IMR-90 (cell line): ENCODE measurements around the gene HNF1B. TPM values are rescaled to one million over a fixed set of nuclear protein-coding genes. Genes with fewer than 3 reads are reported as not detected.

Experiments used
- ATAC-seq: fragments of 200-7000 bp; cut with Tn5 transposase; 2 replicates; pipeline ENCODE4 v1.9.1; 2020; ENCODE audit warnings: low read depth, mild to moderate bottlenecking, moderate library complexity
- BruUV-seq: library from RNA; stranded (reverse); fragments of 400-500 nt; replicated peaks from 2 replicates; lab custom pipeline; 2021; lab: Mats Ljungman, UMichigan
- CTCF ChIA-PET: fragments of 300-600 bp; formaldehyde crosslinking; extraction: SDS; loops from one replicate; lab custom pipeline; 2021; ENCODE audit warnings: antibody characterized with exemption; lab: Yijun Ruan, JAX
- POLR2A ChIA-PET: fragments of 300-600 bp; sonication (Branson Sonifier 250); formaldehyde crosslinking; loops from one replicate; lab custom pipeline; 2022; ENCODE audit warnings: antibody characterized with exemption; ENCODE audit not compliant: unreplicated experiment; lab: Charles Lee
- DNase-seq: peaks from one replicate; pipeline ENCODE4 v3.0.0; 2013
- H2AFZ ChIP-seq: replicated peaks from 2 replicates; pipeline ENCODE3; 2013; ENCODE audit warnings: low read length, mild to moderate bottlenecking; ENCODE audit not compliant: poor library complexity
- H2AK5ac ChIP-seq: 2 replicates; pipeline ENCODE4 v1.6.1; 2013; ENCODE audit warnings: low read depth, low read length, inconsistent platforms
- H2AK9ac ChIP-seq: replicated peaks from 2 replicates; pipeline ENCODE3; 2013; ENCODE audit warnings: mild to moderate bottlenecking, low read depth, low read length, moderate library complexity; ENCODE audit not compliant: poor library complexity
- H2BK120ac ChIP-seq: 2 replicates; pipeline ENCODE4 v1.6.1; 2013; ENCODE audit warnings: low read depth, low read length, inconsistent platforms
- H2BK15ac ChIP-seq: 3 replicates; pipeline ENCODE4 v1.6.1; 2013; ENCODE audit warnings: low read depth, low read length, inconsistent platforms
- H2BK20ac ChIP-seq: 2 replicates; pipeline ENCODE4 v1.6.1; 2013; ENCODE audit warnings: low read depth, mild to moderate bottlenecking, inconsistent platforms, low read length, moderate library complexity
- H2BK5ac ChIP-seq: 2 replicates; pipeline ENCODE4 v1.6.1; 2013; ENCODE audit warnings: mild to moderate bottlenecking, low read depth, low read length, inconsistent platforms; ENCODE audit not compliant: poor library complexity, severe bottlenecking
- H3K14ac ChIP-seq: replicated peaks from 2 replicates; pipeline ENCODE4 v1.6.1; 2013; ENCODE audit warnings: low read depth, low read length, inconsistent platforms
- H3K18ac ChIP-seq: 2 replicates; pipeline ENCODE4 v1.6.1; 2013; ENCODE audit warnings: low read depth, low read length, control low read depth
- H3K23ac ChIP-seq: 2 replicates; pipeline ENCODE4 v1.6.1; 2013; ENCODE audit warnings: low read depth, low read length, inconsistent platforms
- H3K27ac ChIP-seq: 2 replicates; pipeline ENCODE4 v1.5.1; 2013; ENCODE audit warnings: mild to moderate bottlenecking, control low read depth, low read length; ENCODE audit not compliant: insufficient read depth
- H3K27me3 ChIP-seq: 2 replicates; pipeline ENCODE4 v1.6.1; 2013; ENCODE audit warnings: low read length; ENCODE audit not compliant: control insufficient read depth, insufficient read depth
- H3K36me3 ChIP-seq: 2 replicates; pipeline ENCODE4 v1.6.1; 2013; ENCODE audit warnings: low read length, mixed read lengths; ENCODE audit not compliant: control insufficient read depth, insufficient read depth
- H3K4ac ChIP-seq: 2 replicates; pipeline ENCODE4 v1.6.1; 2013; ENCODE audit warnings: low read depth, low read length, inconsistent platforms
- H3K4me1 ChIP-seq: 2 replicates; pipeline ENCODE4 v1.6.1; 2013; ENCODE audit warnings: low read length, mixed read lengths; ENCODE audit not compliant: control insufficient read depth, insufficient read depth
- H3K4me2 ChIP-seq: 2 replicates; pipeline ENCODE4 v1.6.1; 2013; ENCODE audit warnings: low read depth, mild to moderate bottlenecking, control low read depth, low read length, moderate library complexity
- H3K4me3 ChIP-seq: 2 replicates; pipeline ENCODE4 v1.5.1; 2013; ENCODE audit warnings: low read depth, mild to moderate bottlenecking, control low read depth, low read length, moderate library complexity; ENCODE audit not compliant: insufficient read depth
- H3K56ac ChIP-seq: 2 replicates; pipeline ENCODE4 v1.6.1; 2013; ENCODE audit warnings: low read length, inconsistent platforms; ENCODE audit not compliant: insufficient read depth; ENCODE audit errors: extremely low read depth
- H3K79me1 ChIP-seq, 2 experiments: 2 replicates each; pipeline ENCODE4 v1.6.1; 2013; ENCODE audit warnings: low read length in 2 of 2, inconsistent platforms in 1 of 2, low read depth in 1 of 2
- H3K9ac ChIP-seq: 2 replicates; pipeline ENCODE4 v1.6.1; 2013; ENCODE audit warnings: low read depth, low read length, control low read depth
- H3K9me1 ChIP-seq: 2 replicates; pipeline ENCODE4 v1.6.1; 2013; ENCODE audit warnings: low read length, inconsistent platforms; ENCODE audit not compliant: insufficient read depth
- H3K9me3 ChIP-seq: 2 replicates; pipeline ENCODE4 v1.6.1; 2013; ENCODE audit warnings: low read length; ENCODE audit not compliant: control insufficient read depth, insufficient read depth
- H4K20me1 ChIP-seq: 2 replicates; pipeline ENCODE4 v1.6.1; 2013; ENCODE audit warnings: low read length, inconsistent platforms; ENCODE audit not compliant: insufficient read depth
- H4K5ac ChIP-seq: 2 replicates; pipeline ENCODE4 v1.6.1; 2013; ENCODE audit warnings: mild to moderate bottlenecking, low read depth, low read length, control low read depth
- H4K8ac ChIP-seq, 2 experiments: 2 replicates each; pipeline ENCODE4 v1.6.1; 2013; ENCODE audit warnings: low read depth in 2 of 2, low read length in 2 of 2, control low read depth in 1 of 2, inconsistent platforms in 1 of 2
- H4K91ac ChIP-seq: 2 replicates; pipeline ENCODE4 v1.6.1; 2013; ENCODE audit warnings: low read depth, low read length, inconsistent platforms; ENCODE audit not compliant: insufficient read depth
- BHLHE40 ChIP-seq: fragments of 150-350 bp; IDR thresholded peaks from 2 replicates; pipeline ENCODE4 v1.6.1; 2016; ENCODE audit warnings: mild to moderate bottlenecking, low read depth, low read length
- CEBPB ChIP-seq: IDR thresholded peaks from 2 replicates; pipeline ENCODE4 v1.6.1; 2012; ENCODE audit warnings: low read depth, low read length, improper control_type of control experiment
- CHD1 ChIP-seq: IDR thresholded peaks from 2 replicates; pipeline ENCODE4 v1.6.1; 2012; ENCODE audit warnings: low read depth, low read length, improper control_type of control experiment
- ELK1 ChIP-seq: fragments of 150-350 bp; IDR thresholded peaks from 2 replicates; pipeline ENCODE4 v1.6.1; 2016; ENCODE audit warnings: low read depth, mild to moderate bottlenecking, low read length, moderate library complexity, borderline replicate concordance
- FOS ChIP-seq: fragments of 150-350 bp; IDR thresholded peaks from 2 replicates; pipeline ENCODE4 v1.6.1; 2016; ENCODE audit warnings: low read depth, low read length
- MAFK ChIP-seq: IDR thresholded peaks from 2 replicates; pipeline ENCODE4 v1.6.1; 2012; ENCODE audit warnings: low read depth, low read length, improper control_type of control experiment
- MAZ ChIP-seq: IDR thresholded peaks from 2 replicates; pipeline ENCODE4 v1.6.1; 2012; ENCODE audit warnings: low read depth, mild to moderate bottlenecking, low read length, improper control_type of control experiment, moderate library complexity, borderline replicate concordance
- MXI1 ChIP-seq: IDR thresholded peaks from 2 replicates; pipeline ENCODE4 v1.6.1; 2012; ENCODE audit warnings: low read depth, mild to moderate bottlenecking, low read length, moderate library complexity, borderline replicate concordance
- NFE2L2 ChIP-seq: fragments of 150-350 bp; IDR thresholded peaks from 2 replicates; pipeline ENCODE4 v1.6.1; 2016; ENCODE audit warnings: low read depth, mild to moderate bottlenecking, low read length
- POLR2A ChIP-seq: IDR thresholded peaks from 2 replicates; pipeline ENCODE4 v1.6.1; 2012; ENCODE audit warnings: mild to moderate bottlenecking, low read depth, low read length
- RAD21 ChIP-seq: IDR thresholded peaks from 2 replicates; pipeline ENCODE4 v1.6.1; 2012; ENCODE audit warnings: low read length, improper control_type of control experiment
- RCOR1 ChIP-seq: IDR thresholded peaks from 2 replicates; pipeline ENCODE4 v1.6.1; 2012; ENCODE audit warnings: mild to moderate bottlenecking, low read length, improper control_type of control experiment; ENCODE audit not compliant: insufficient replicate concordance
- RFX5 ChIP-seq: IDR thresholded peaks from 2 replicates; pipeline ENCODE4 v1.8.0; 2012; ENCODE audit warnings: low read depth, mild to moderate bottlenecking, low read length, moderate library complexity
- SMC3 ChIP-seq: fragments of 150-350 bp; IDR thresholded peaks from 2 replicates; pipeline ENCODE4 v1.6.1; 2016; ENCODE audit warnings: low read depth, mild to moderate bottlenecking, antibody characterized with exemption, low read length, moderate library complexity
- WGBS, 2 experiments: methylation state at CpG; one replicate each; pipeline versions ENCODE4 v1.1.5 to v1.1.7; 2013; ENCODE audit warnings: missing lambda C conversion rate in 2 of 2; ENCODE audit not compliant: insufficient read length in 1 of 2; ENCODE audit errors: extremely low coverage in 2 of 2; 5-methylcytosine and 5-hydroxymethylcytosine counted together
- dilution Hi-C: fragments of 300-500 bp; cut with HindIII; formaldehyde crosslinking; loops from one replicate; pipeline ENCODE4 v1.14.3; 2018; ENCODE audit warnings: low sequenced_read_pairs; ENCODE audit not compliant: unreplicated experiment
- in situ Hi-C: fragments of 300-500 bp; cut with MboI; formaldehyde crosslinking; loops from 3 replicates; pipeline ENCODE4 v1.14.3; 2019; ENCODE audit warnings: low sequenced_read_pairs, inconsistent platforms, mixed read lengths
- intact Hi-C: fragments of 100-400 bp; cut with micrococcal nuclease; formaldehyde crosslinking; loops from 2 replicates; pipeline ENCODE4 v1.10.0; 2022
- polyA plus RNA-seq, 3 experiments: library from polyadenylated mRNA; depleted of rRNA; stranded (reverse); fragments of >200 nt; gene quantifications; 2 replicates each; pipeline ENCODE4 v1.2.3, GENCODE V29; 2012; ENCODE audit warnings: low replicate concordance in 1 of 3
- total RNA-seq: library from RNA; depleted of rRNA; stranded (reverse); fragments of >200 nt; gene quantifications from 2 replicates; pipeline ENCODE4 v1.2.3, GENCODE V29; 2012
- TF ChIP-seq, protein P1 (sequence below): conservative IDR thresholded peaks from 2 replicates; pipeline ENCODE4 v1.5.1; 2012; ENCODE audit warnings: mild to moderate bottlenecking, low read depth, low read length, improper control_type of control experiment
- TF ChIP-seq, protein P2 (sequence below): fragments of 150-350 bp; IDR thresholded peaks from 2 replicates; pipeline ENCODE4 v1.6.1; 2017; ENCODE audit warnings: mild to moderate bottlenecking, antibody characterized with exemption, low read length, low read depth

The HNF1B gene
- total and polyA plus RNA-seq, 2 of the 4 experiments (the other 2 are of a cell fraction): not detected

- no peak overlapping the region for H3K4me2 ChIP-seq
- peak overlapping the region; percentile 85 for H2BK120ac ChIP-seq
- peak overlapping the region; percentile 76 for H2BK20ac ChIP-seq
- ATAC-seq (no peak), DNase-seq (no peak)
- no peaks in the 10 kb centered on the region for H3K27me3 ChIP-seq
- ChIA-PET CTCF (interaction anchor here (0.7 kb wide), 1 partner anchor 652 kb away, joined by 6 read pairs; no protein-coding TSS in a partner anchor), POLR2A (no interaction called here)
- peak overlapping the region; percentile 10; the same call in 1 of the 2 replicates for H3K23ac ChIP-seq
- no peak overlapping the region for H3K4me3 ChIP-seq
- H2BK15ac ChIP-seq: peak overlapping the region; percentile 36; the same call in 2 of the 3 replicates
- in situ Hi-C loops: no loop called here
- H3K9ac ChIP-seq: no peak overlapping the region
- no peaks in the 10 kb centered on the region for H3K36me3 ChIP-seq
- no TSS peak for BruUV-seq
- dilution Hi-C loops: no loop called here
- H4K91ac ChIP-seq: peak overlapping the region; percentile 37
- H2AK9ac ChIP-seq: peak overlapping the region; percentile 61
- no peaks in the 10 kb centered on the region for H4K20me1 ChIP-seq
- H2AK5ac ChIP-seq: peak overlapping the region; percentile 89
- H3K4ac ChIP-seq: peak overlapping the region; percentile 85
- H3K79me1 ChIP-seq: no peaks in the 10 kb centered on the region
- H2AFZ ChIP-seq: peak overlapping the region; percentile 54
- H3K9me3 ChIP-seq: no peaks in the 10 kb centered on the region
- H4K8ac ChIP-seq: peak overlapping the region in 1 of 2 experiments; percentile 48; a peak in 1 of 4 replicates
- H4K5ac ChIP-seq: no peak overlapping the region; the same call in 1 of the 2 replicates
- H3K27ac ChIP-seq: no peak overlapping the region
- peak overlapping the region; percentile 68 for H3K14ac ChIP-seq
- WGBS, 2 experiments: 100% methylated on average over 1 of the region's 2 CpGs; no CpG with 5 or more reads in 1 of the 2 experiments
- TF ChIP-seq, protein P1, sequence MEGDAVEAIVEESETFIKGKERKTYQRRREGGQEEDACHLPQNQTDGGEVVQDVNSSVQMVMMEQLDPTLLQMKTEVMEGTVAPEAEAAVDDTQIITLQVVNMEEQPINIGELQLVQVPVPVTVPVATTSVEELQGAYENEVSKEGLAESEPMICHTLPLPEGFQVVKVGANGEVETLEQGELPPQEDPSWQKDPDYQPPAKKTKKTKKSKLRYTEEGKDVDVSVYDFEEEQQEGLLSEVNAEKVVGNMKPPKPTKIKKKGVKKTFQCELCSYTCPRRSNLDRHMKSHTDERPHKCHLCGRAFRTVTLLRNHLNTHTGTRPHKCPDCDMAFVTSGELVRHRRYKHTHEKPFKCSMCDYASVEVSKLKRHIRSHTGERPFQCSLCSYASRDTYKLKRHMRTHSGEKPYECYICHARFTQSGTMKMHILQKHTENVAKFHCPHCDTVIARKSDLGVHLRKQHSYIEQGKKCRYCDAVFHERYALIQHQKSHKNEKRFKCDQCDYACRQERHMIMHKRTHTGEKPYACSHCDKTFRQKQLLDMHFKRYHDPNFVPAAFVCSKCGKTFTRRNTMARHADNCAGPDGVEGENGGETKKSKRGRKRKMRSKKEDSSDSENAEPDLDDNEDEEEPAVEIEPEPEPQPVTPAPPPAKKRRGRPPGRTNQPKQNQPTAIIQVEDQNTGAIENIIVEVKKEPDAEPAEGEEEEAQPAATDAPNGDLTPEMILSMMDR: no peak
- TF ChIP-seq, protein P2, sequence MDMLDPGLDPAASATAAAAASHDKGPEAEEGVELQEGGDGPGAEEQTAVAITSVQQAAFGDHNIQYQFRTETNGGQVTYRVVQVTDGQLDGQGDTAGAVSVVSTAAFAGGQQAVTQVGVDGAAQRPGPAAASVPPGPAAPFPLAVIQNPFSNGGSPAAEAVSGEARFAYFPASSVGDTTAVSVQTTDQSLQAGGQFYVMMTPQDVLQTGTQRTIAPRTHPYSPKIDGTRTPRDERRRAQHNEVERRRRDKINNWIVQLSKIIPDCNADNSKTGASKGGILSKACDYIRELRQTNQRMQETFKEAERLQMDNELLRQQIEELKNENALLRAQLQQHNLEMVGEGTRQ: no peak
- no peak for TF ChIP-seq SMC3
- no peak for TF ChIP-seq CEBPB
- no peak for TF ChIP-seq RFX5
- TF ChIP-seq MAFK: no peak
- TF ChIP-seq CHD1: no peak
- no peak for TF ChIP-seq MXI1
- no peak for TF ChIP-seq POLR2A
- TF ChIP-seq RAD21: no peak
- no peak for TF ChIP-seq FOS
- no peak for TF ChIP-seq MAZ
- TF ChIP-seq BHLHE40: no peak
- no peak for TF ChIP-seq NFE2L2
- no peak for TF ChIP-seq ELK1
- no peak for TF ChIP-seq RCOR1
- H3K9me1 ChIP-seq: peaks cover 35% of the 10 kb centered on the region
- H3K18ac ChIP-seq: peak overlapping the region; percentile 5; the same call in 1 of the 2 replicates
- no peak overlapping the region for H2BK5ac ChIP-seq
- H3K56ac ChIP-seq: no peak overlapping the region
- H3K4me1 ChIP-seq: peaks cover 22% of the 10 kb centered on the region
- intact Hi-C loops: no loop called here
Observed at GRCh38 chr17:37673386-37673785, 71.5 kb downstream of the HNF1B start.
